Progenitor cell of endocrine pancreas (in vitro differentiated cells): Measurements from ENCODE around the gene ZSWIM4. TPM values are rescaled to one million over a fixed set of nuclear protein-coding genes. Genes with fewer than 3 reads are reported as not detected.

Experiments used
- DNase-seq: peaks from one replicate; pipeline ENCODE4 v3.0.0; 2021; ENCODE audit warnings: low spot score; ENCODE audit not compliant: unreplicated experiment
- H3K27ac Mint-ChIP-seq: 2 replicates; pipeline ENCODE4 v1.8.0; 2021; ENCODE audit warnings: mild to moderate bottlenecking, moderate library complexity, mixed read lengths
- H3K27me3 Mint-ChIP-seq: 2 replicates; pipeline ENCODE4 v1.8.0; 2021; ENCODE audit warnings: mixed read lengths
- H3K36me3 Mint-ChIP-seq: 2 replicates; pipeline ENCODE4 v1.8.0; 2022; ENCODE audit warnings: mixed read lengths; ENCODE audit not compliant: insufficient read depth
- H3K4me1 Mint-ChIP-seq: 2 replicates; pipeline ENCODE4 v1.8.0; 2021; ENCODE audit warnings: low read depth, mixed read lengths
- H3K4me3 Mint-ChIP-seq: 2 replicates; pipeline ENCODE4 v1.8.0; 2021; ENCODE audit warnings: low read depth, mild to moderate bottlenecking, moderate library complexity, mixed read lengths
- H3K9me3 Mint-ChIP-seq: 2 replicates; pipeline ENCODE4 v1.8.0; 2021; ENCODE audit warnings: low read depth, mixed read lengths
- total RNA-seq: library from RNA; stranded (reverse); gene quantifications from 2 replicates; pipeline ENCODE4 v1.2.1, GENCODE V29; 2021
- TF ChIP-seq, protein P1 (sequence below): fragments of 200-600 bp; sonication (generic); IDR thresholded peaks from one replicate; pipeline ENCODE4 v1.5.0; 2021; ENCODE audit warnings: antibody characterized with exemption, mild to moderate bottlenecking; ENCODE audit not compliant: unreplicated experiment

The ZSWIM4 gene
- total RNA-seq, 1 donor from 2014 or later = 34.6 TPM

GRCh38 chr19:13839130-13839937 is 44.1 kb downstream of the ZSWIM4 start:
- DNase-seq = no peak
- Mint-ChIP-seq H3K27me3 (no peaks in the 10 kb centered on the region), H3K9me3 (no peaks in the 10 kb centered on the region), H3K36me3 (no peaks in the 10 kb centered on the region), H3K27ac (no peak overlapping the region), H3K4me1 (peaks cover 11% of the 10 kb centered on the region), H3K4me3 (no peak overlapping the region)
- TF ChIP-seq, protein P1, sequence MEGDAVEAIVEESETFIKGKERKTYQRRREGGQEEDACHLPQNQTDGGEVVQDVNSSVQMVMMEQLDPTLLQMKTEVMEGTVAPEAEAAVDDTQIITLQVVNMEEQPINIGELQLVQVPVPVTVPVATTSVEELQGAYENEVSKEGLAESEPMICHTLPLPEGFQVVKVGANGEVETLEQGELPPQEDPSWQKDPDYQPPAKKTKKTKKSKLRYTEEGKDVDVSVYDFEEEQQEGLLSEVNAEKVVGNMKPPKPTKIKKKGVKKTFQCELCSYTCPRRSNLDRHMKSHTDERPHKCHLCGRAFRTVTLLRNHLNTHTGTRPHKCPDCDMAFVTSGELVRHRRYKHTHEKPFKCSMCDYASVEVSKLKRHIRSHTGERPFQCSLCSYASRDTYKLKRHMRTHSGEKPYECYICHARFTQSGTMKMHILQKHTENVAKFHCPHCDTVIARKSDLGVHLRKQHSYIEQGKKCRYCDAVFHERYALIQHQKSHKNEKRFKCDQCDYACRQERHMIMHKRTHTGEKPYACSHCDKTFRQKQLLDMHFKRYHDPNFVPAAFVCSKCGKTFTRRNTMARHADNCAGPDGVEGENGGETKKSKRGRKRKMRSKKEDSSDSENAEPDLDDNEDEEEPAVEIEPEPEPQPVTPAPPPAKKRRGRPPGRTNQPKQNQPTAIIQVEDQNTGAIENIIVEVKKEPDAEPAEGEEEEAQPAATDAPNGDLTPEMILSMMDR = no peak

DNA sequence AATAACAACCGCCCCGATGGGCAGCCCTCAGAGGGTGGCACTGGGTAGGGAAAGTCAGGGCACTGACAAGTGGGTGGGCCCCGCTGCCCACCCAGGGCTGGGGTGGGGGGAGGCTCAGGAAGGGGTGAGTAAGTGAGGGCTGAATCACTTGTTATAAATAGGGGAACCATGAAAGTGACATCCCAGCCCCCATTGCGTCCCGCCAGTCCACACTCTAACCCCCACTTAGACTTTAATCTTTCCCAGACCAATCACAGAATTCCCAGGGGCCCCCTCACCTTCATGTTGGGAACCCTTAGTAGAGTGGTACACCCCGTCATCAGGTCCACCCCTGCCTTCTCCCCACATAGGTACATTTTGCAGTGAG is 44.7 kb downstream of the ZSWIM4 start:
- H3K36me3 Mint-ChIP-seq = no peaks in the 10 kb centered on the region

GRCh38 chr19:13840305-13841085 is 45.3 kb downstream of the ZSWIM4 start:
- no peak for DNase-seq
- Mint-ChIP-seq H3K9me3 (no peaks in the 10 kb centered on the region), H3K4me3 (peak overlapping the region; percentile 82), H3K36me3 (no peaks in the 10 kb centered on the region), H3K27ac (no peak overlapping the region), H3K27me3 (no peaks in the 10 kb centered on the region), H3K4me1 (peaks cover 17% of the 10 kb centered on the region)
- TF ChIP-seq, protein P1 = no peak

More for the DNA sequence above, 44.7 kb downstream of the ZSWIM4 start:
- DNase-seq = no peak
- Mint-ChIP-seq H3K4me3 (no peak overlapping the region), H3K4me1 (peaks cover 16% of the 10 kb centered on the region), H3K9me3 (no peaks in the 10 kb centered on the region), H3K27ac (no peak overlapping the region), H3K27me3 (no peaks in the 10 kb centered on the region)
- TF ChIP-seq, protein P1 = no peak

- H3K9me3 Mint-ChIP-seq = no peaks in the 10 kb centered on the region
- H3K4me1 Mint-ChIP-seq = peaks cover 21% of the 10 kb centered on the region
- H3K4me3 Mint-ChIP-seq = peak overlapping the region; percentile 82
- TF ChIP-seq, protein P1 = no peak
- H3K36me3 Mint-ChIP-seq = no peaks in the 10 kb centered on the region
- no peak for DNase-seq
- peak overlapping the region; percentile 78 for H3K27ac Mint-ChIP-seq
- no peaks in the 10 kb centered on the region for H3K27me3 Mint-ChIP-seq
Observed at GRCh38 chr19:13841086-13841961, 46.1 kb downstream of the ZSWIM4 start.

DNA sequence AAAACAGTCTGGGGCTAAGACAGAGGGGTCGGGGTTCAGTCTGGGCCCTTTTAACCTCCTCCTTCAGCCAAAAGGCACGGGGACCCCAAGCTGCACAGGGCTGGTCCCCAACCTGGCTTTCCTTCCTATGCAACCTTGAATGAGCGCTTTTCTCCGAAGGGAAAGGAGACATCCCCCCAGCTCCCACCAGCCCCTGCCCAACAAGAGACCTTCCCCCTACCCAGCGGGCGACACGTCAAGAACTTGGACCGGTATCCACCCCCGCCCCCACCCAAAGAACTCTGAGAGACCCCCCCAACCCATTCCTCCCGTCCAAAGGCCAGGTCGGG is 46.7 kb downstream of the ZSWIM4 start:
- DNase-seq = no peak
- TF ChIP-seq, protein P1 = no peak
- peaks cover 27% of the 10 kb centered on the region for H3K4me1 Mint-ChIP-seq
- peak overlapping the region; percentile 82 for H3K4me3 Mint-ChIP-seq
- peak overlapping the region; percentile 78 for H3K27ac Mint-ChIP-seq
- H3K36me3 Mint-ChIP-seq = no peaks in the 10 kb centered on the region
- H3K9me3 Mint-ChIP-seq = no peaks in the 10 kb centered on the region
- no peaks in the 10 kb centered on the region for H3K27me3 Mint-ChIP-seq
